Heart left ventricle (tissue), 16 donors: ENCODE results near the gene SERINC4. TPM values are rescaled to one million over a fixed set of nuclear protein-coding genes. Genes with fewer than 3 reads are reported as not detected.
"Not testable (repeated sequence)": the region's sequence is repeated elsewhere in the genome, so short reads cannot be mapped to it uniquely, and the experiment has no call there.

Experiments used
- ATAC-seq, 4 donors: fragments of 200-7000 bp; cut with Tn5 transposase; one replicate each; pipeline ENCODE4 v1.9.1; 2020 to 2022; ENCODE audit warnings: moderate library complexity in 4 of 4, mild to moderate bottlenecking in 3 of 4, moderate number of reproducible peaks in 1 of 4
- DNase-seq, 5 donors: peaks; one replicate each; pipeline ENCODE4 v3.0.0-alpha.2; 2020
- H3K27ac ChIP-seq, 12 donors: fragments of 200-600 bp; sonication (generic) in 4 of 12; one replicate each; pipeline versions ENCODE4 v1.5.0 to v1.8.0; 2016 to 2022; ENCODE audit warnings: mild to moderate bottlenecking in 2 of 12
- H3K27me3 ChIP-seq, 9 donors: fragments of 200-600 bp; sonication (generic) in 2 of 9; one replicate each; pipeline versions ENCODE4 v1.5.1 to v1.8.0; 2016 to 2022; ENCODE audit warnings: mild to moderate bottlenecking in 3 of 9
- H3K36me3 ChIP-seq, 9 donors: fragments of 200-600 bp; sonication (generic) in 2 of 9; one replicate each; pipeline versions ENCODE4 v1.5.0 to v1.8.0; 2018 to 2022; ENCODE audit warnings: mild to moderate bottlenecking in 2 of 9
- H3K4me1 ChIP-seq, 12 donors: fragments of 200-600 bp; sonication (generic) in 4 of 12; one replicate each; pipeline versions ENCODE4 v1.5.0 to v1.8.0; 2016 to 2022; ENCODE audit warnings: mild to moderate bottlenecking in 3 of 12
- H3K4me3 ChIP-seq, 12 donors: fragments of 200-600 bp; sonication (generic) in 4 of 12; one replicate each; pipeline versions ENCODE4 v1.5.0 to v1.8.0; 2017 to 2022; ENCODE audit warnings: mild to moderate bottlenecking in 9 of 12, moderate library complexity in 4 of 12
- H3K9me3 ChIP-seq, 12 donors: fragments of 200-600 bp; sonication (generic) in 4 of 12; one replicate each; pipeline versions ENCODE4 v1.5.0 to v1.8.0; 2016 to 2022; ENCODE audit warnings: mild to moderate bottlenecking in 1 of 12
- POLR2A ChIP-seq, 2 donors: fragments of 450-650 bp; IDR thresholded peaks; one replicate each; pipeline ENCODE4 v1.6.1; 2017; ENCODE audit warnings: antibody characterized with exemption in 2 of 2, mild to moderate bottlenecking in 2 of 2, moderate library complexity in 2 of 2
- WGBS, 4 donors: extraction: QIAGEN DNeasy Blood & Tissue Kit in 2 of 4; methylation state at CpG; one replicate each; pipeline versions ENCODE4 v1.1.5 to v1.1.7; 2013 to 2018; 5-methylcytosine and 5-hydroxymethylcytosine counted together
- intact Hi-C, 10 donors: fragments of 100-400 bp; cut with DNase I; formaldehyde crosslinking; loops; one replicate each; pipeline versions ENCODE4 v1.11.1 to v1.14.2; 2022
- polyA plus RNA-seq, 2 donors: library from polyadenylated mRNA; stranded (reverse); fragments of 200-250 nt; gene quantifications; one replicate each; pipeline ENCODE4 v1.2.3, GENCODE V29; 2013
- total RNA-seq, 9 donors: library from RNA; depleted of rRNA in 2 of 9; stranded (reverse); fragments of >200 nt in 2 of 9; fragmentation: NEBNext Ultra II Directional in 3 of 9; extraction: Animal tissue kit (Norgen Biotek cat#: 25700) in 3 of 9; gene quantifications; one replicate each; pipeline versions ENCODE4 v1.1.0 to v1.2.4, GENCODE V29; 2016 to 2023
- TF ChIP-seq, protein P1 (sequence below), 12 donors: fragments of 200-600 bp; sonication (generic) in 4 of 12; IDR thresholded peaks; one replicate each; pipeline versions ENCODE4 v1.5.0 to v1.8.0; 2018 to 2022; ENCODE audit warnings: antibody characterized with exemption in 12 of 12, mild to moderate bottlenecking in 5 of 12
- donor health status: ischemic (EF 13 %, LVEDD 7.1; RV severe dilation, severe dysfunction).
- donor health status: healthy with polysubstance abuse.
- donor health status: DM: no; HTN: yes; CAD: no.
- donor health status: DM: no; HTN: no; CAD: no.
- donor health status: ischemic (EF 25% LVEDD 6.9; RV normal size, moderate dysfunction).
- donor health status: ischemic (EF 25% LVEDD 5.7; RV mildly dilated, moderate dysfunction).
- donor health status: healthy.
- donor health status: DM: yes; HTN: yes; CAD: no.
- donor health status: ischemic (EF 35%, LVEDD 5.7; RV mildly dilated, moderate dysfunction).
- donor health status: nonischemic (EF 11% LVEDD 7.7; RV severe dilation, severe dysfunction).
- donor health status: DM: yes; HTN: yes; CAD: no.
- donor health status: PGD.
- donor health status: ischemic (EF 29% LVEDD 5.4; RV normal size, mild dysfunction).
- donor health status: nonischemic (EF 23%, LVEDD 6.1; RV moderate dilation, normal function).

The SERINC4 gene
- total and polyA plus RNA-seq, 11 donors, result 0.14 to 0.42 (median 0.31) TPM; not detected in 1

DNA sequence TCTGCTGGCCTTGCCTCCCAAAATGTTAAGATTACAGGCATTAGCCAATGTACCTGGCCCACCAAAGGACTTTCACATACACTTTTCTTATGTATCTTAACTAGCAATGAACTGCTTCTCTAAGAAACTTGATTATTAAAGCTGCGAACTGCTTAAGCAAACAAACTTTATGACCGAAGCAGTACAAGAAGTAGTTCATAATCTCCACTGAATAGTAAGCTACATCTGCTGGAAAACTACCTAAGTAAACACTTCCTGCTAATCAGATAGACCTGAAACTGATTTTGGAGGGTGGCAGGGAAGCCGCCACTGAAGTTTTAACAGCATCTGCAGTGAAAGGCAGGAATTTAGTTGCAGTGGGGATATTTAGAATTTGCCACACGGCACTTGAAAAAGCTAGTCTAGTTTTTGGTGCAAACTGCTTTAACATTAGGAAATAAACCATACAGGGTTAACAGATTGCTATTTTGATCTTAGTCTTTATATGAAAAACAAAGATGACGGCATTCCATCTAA is 8.5 kb upstream of the SERINC4 start:
- intact Hi-C loops, result no loop called here
- 95 to 97% (median 95%) methylated on average over 5 of the region's 5 CpGs for WGBS, 4 donors
- Histone ChIP-seq H3K27ac (peak overlapping the region in 1 of 12 donors; percentile 48), H3K9me3 (no peaks in the 10 kb centered on the region), H3K36me3 (peaks cover 6 to 100% (median 100%) of the 10 kb centered on the region in 9 donors), H3K4me3 (no peak overlapping the region), H3K4me1 (peaks cover 0 to 13% (median 0%) of the 10 kb centered on the region in 12 donors), H3K27me3 (no peaks in the 10 kb centered on the region)
- TF ChIP-seq, protein P1, sequence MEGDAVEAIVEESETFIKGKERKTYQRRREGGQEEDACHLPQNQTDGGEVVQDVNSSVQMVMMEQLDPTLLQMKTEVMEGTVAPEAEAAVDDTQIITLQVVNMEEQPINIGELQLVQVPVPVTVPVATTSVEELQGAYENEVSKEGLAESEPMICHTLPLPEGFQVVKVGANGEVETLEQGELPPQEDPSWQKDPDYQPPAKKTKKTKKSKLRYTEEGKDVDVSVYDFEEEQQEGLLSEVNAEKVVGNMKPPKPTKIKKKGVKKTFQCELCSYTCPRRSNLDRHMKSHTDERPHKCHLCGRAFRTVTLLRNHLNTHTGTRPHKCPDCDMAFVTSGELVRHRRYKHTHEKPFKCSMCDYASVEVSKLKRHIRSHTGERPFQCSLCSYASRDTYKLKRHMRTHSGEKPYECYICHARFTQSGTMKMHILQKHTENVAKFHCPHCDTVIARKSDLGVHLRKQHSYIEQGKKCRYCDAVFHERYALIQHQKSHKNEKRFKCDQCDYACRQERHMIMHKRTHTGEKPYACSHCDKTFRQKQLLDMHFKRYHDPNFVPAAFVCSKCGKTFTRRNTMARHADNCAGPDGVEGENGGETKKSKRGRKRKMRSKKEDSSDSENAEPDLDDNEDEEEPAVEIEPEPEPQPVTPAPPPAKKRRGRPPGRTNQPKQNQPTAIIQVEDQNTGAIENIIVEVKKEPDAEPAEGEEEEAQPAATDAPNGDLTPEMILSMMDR (IDR thresholded peaks at IDR 0.05), result no peak
- no peak for TF ChIP-seq POLR2A (IDR thresholded peaks at IDR 0.05)
- ATAC-seq, result no peak
- no peak for DNase-seq

DNA sequence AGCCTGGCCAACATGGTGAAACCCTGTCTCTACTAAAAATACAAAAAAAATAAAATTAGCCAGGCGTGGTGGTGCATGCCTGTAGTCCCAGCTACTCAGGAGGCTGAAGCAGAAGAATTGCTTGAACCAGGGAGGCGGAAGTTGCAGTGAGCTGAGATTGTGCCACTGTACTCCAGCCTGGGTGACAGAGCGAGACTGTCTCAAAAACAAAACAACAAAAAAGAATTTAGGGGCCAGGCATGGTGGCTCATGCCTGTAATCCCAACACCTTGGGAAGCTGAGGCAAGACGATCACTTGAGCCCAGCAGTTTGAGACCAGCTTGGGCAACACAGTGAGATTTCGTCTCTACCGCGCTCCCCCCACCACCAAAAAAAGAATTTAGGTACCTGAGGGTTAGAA is 2.7 kb upstream of the SERINC4 start:
- H3K9me3 ChIP-seq, H3K27ac ChIP-seq, H3K4me3 ChIP-seq, DNase-seq, H3K27me3 ChIP-seq, ATAC-seq, intact Hi-C loops: not testable (repeated sequence)
- peaks cover 0 to 33% (median 17%) of the 10 kb centered on the region in 12 donors for H3K4me1 ChIP-seq
- H3K36me3 ChIP-seq, result peaks cover 0 to 86% (median 80%) of the 10 kb centered on the region in 9 donors
- WGBS, 4 donors, result 96 to 97% (median 97%) methylated on average over 7 of the region's 7 CpGs

DNA sequence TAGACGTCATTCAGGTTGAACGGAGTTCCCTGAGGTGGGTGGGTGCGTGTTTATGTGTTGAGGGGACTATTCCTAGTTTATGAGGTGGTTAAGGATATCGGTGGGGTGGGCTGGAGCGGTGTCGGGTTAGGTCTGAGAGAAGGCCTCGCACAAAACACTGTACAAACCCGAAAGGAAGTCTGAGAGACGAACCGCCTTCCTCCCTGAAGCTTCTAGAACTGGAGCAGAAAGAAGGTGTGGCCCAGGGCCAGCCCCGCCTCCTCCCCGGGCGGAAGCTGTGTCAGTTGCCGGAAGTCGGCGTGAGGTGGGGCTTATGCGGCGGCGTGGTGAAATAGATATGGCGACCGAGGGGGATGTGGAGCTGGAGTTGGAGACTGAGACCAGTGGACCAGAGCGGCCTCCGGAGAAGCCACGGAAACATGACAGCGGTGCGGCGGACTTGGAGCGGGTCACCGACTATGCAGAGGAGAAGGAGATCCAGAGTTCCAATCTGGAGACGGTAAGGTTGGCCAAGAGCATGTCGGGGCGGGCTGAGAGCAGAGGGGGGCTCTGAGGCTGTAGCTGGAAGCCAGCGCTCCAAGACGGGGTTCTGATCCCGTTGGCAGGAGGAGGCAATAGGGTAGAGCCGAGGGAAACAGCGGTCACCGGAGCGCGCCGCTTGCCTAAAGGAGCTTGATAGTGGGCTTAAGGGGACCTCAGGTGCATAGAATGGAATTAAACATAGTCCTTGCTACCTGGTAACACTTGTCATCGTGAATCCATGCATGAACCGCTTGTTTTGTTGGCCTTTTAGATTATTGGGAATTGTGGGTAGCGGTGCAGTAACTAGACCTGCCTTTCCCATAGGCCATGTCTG is 494 bp upstream of the SERINC4 start, which contains the start of gene HYPK:
TSS of gene HYPK (plus strand) at position 314 of the 856 bp plus-strand sequence. CDS start at position 338, 24 bp downstream.
- intact Hi-C loops, result loop anchor here in 2 of 10 donors (2.0 kb wide), 1 partner anchor 24 kb away; the partner anchor contains the start of gene MFAP1 (in 2 of the 2)
- Histone ChIP-seq H3K27me3 (no peaks in the 10 kb centered on the region), H3K4me1 (peaks cover under 1 to 50% (median 32%) of the 10 kb centered on the region in 12 donors), H3K4me3 (peak within 1 kb of the TSS; percentile 64 to 94 (median 82)), H3K9me3 (no peaks in the 10 kb centered on the region), H3K27ac (peak within 1 kb of the TSS; percentile 76 to 95 (median 90)), H3K36me3 (peaks cover 0 to 86% (median 76%) of the 10 kb centered on the region in 9 donors)
- peak; percentile 94 to 96 (median 95) for DNase-seq
- TF ChIP-seq POLR2A (IDR thresholded peaks at IDR 0.05), result peak in 1 of 2 donors; percentile 52
- TF ChIP-seq, protein P1 (IDR thresholded peaks at IDR 0.05), result no peak
- peak; percentile 90 to 97 (median 92) for ATAC-seq
- WGBS, 4 donors, result 8 to 9% (median 8%) methylated on average over 41 to 44 of the region's 44 CpGs

DNA sequence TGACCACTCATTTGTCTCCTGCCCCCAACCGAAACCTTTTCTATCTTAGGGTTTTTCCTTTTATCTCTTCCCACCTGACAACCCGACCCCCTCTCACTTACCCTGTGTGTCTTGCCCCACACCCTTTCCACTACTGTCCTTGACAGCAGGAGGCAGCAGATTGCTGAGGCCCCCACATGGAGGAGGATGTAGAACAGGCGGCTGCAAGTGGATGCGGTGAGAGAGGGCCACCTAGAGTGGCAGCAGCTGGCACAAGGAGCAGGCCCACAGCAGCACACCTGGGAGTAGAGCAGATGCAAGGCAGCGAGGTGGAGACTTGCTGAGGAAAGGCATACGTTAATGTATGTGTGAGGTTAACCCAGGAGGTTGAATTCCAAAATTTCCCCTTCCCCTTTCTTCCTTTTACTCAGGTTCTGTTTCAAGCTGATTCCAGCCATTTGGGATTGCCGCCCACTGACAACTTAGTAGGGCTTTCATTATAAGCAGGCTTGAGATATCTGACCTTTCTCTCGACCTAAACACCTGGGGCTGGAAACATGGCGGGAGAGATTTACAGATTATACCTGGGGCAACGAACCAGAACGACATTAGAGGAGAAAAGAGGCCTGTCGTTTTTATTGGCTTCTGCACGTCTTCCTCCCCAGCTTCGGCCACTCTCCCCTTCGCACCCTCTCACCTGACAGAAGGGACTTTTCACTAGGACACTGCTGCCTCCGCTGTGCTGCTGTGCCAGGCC is 643 bp downstream of the SERINC4 start:
- ATAC-seq, result no peak
- H3K9me3 ChIP-seq, result no peaks in the 10 kb centered on the region
- 85 to 92% (median 91%) methylated on average over 16 of the region's 16 CpGs for WGBS, 4 donors
- TF ChIP-seq POLR2A (IDR thresholded peaks at IDR 0.05), result no peak
- TF ChIP-seq, protein P1 (IDR thresholded peaks at IDR 0.05), result no peak
- intact Hi-C loops, result no loop called here
- H3K4me1 ChIP-seq, result peaks cover 4 to 62% (median 43%) of the 10 kb centered on the region in 12 donors
- DNase-seq, result no peak
- peak overlapping the region in 1 of 12 donors; percentile 87 for H3K4me3 ChIP-seq
- H3K36me3 ChIP-seq, result peaks cover 0 to 86% (median 76%) of the 10 kb centered on the region in 9 donors
- no peaks in the 10 kb centered on the region for H3K27me3 ChIP-seq
- H3K27ac ChIP-seq, result peak overlapping the region; percentile 76 to 95 (median 90)
